ENCODE measurements around the gene ERGIC1.

DNA sequence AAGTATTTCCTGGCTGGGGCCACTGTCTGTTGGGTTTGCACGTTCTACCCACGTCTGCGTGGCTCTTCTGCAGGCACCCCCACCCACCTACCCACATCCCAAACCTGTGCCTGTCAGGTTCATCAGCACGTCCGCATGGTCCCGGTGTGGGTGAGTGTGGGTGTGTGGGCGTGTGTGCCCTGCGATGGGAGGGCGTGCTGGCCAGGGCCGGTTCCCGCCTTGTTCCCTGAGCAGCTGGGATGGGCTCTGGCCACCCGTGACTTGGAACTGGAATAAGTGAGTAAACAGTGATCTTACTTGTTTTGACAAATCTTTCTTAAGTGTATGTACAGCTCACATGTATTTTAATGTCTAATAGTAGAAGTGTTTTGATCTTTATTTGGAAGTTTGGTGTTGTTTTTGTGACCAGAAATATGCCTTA lies 20.4 kb downstream of the ERGIC1 start:
- TF ChIP-seq, protein P1, sequence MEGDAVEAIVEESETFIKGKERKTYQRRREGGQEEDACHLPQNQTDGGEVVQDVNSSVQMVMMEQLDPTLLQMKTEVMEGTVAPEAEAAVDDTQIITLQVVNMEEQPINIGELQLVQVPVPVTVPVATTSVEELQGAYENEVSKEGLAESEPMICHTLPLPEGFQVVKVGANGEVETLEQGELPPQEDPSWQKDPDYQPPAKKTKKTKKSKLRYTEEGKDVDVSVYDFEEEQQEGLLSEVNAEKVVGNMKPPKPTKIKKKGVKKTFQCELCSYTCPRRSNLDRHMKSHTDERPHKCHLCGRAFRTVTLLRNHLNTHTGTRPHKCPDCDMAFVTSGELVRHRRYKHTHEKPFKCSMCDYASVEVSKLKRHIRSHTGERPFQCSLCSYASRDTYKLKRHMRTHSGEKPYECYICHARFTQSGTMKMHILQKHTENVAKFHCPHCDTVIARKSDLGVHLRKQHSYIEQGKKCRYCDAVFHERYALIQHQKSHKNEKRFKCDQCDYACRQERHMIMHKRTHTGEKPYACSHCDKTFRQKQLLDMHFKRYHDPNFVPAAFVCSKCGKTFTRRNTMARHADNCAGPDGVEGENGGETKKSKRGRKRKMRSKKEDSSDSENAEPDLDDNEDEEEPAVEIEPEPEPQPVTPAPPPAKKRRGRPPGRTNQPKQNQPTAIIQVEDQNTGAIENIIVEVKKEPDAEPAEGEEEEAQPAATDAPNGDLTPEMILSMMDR (IDR thresholded peaks at IDR 0.05; ENCODE audit: poor library complexity, severe bottlenecking), result no peak
- no peak for TF ChIP-seq EZH2 (IDR thresholded peaks at IDR 0.05; ENCODE audit: borderline replicate concordance, insufficient read depth, low read length, poor library complexity, severe bottlenecking)
- no peak for TF ChIP-seq EP300 (conservative IDR thresholded peaks at IDR 0.05; ENCODE audit: poor library complexity, severe bottlenecking)
- TF ChIP-seq POLR2AphosphoS5 (IDR thresholded peaks at IDR 0.05), result no peak
